Endodermal cell (in vitro differentiated cells): ENCODE data around the gene ZFYVE21. TPM values are rescaled to one million over a fixed set of nuclear protein-coding genes. Genes with fewer than 3 reads are reported as not detected.
A peak's percentile ranks its signal among the peaks of the same experiment; 100 is the strongest.

ENCODE experiments used
- DNase-seq: peaks from one replicate; pipeline ENCODE4 v3.0.0-alpha.2; 2017
- H3K27ac ChIP-seq: 2 replicates; pipeline ENCODE4 v1.5.1; 2013; ENCODE audit warnings: mild to moderate bottlenecking, low read depth, low read length, moderate library complexity
- H3K27me3 ChIP-seq: 2 replicates; pipeline ENCODE4 v1.6.1; 2013; ENCODE audit warnings: mild to moderate bottlenecking, low read length, moderate library complexity; ENCODE audit not compliant: insufficient read depth, control insufficient read depth, poor library complexity, severe bottlenecking
- H3K36me3 ChIP-seq: 2 replicates; pipeline ENCODE4 v1.7.0; 2013; ENCODE audit warnings: mild to moderate bottlenecking, low read length, moderate library complexity; ENCODE audit not compliant: control insufficient read depth, insufficient read depth
- H3K4me1 ChIP-seq: one replicate; pipeline ENCODE4 v1.7.0; 2013; ENCODE audit warnings: low read length; ENCODE audit not compliant: control insufficient read depth, insufficient read depth
- H3K4me3 ChIP-seq: 2 replicates; pipeline ENCODE4 v1.5.1; 2013; ENCODE audit warnings: mild to moderate bottlenecking, low read length, moderate library complexity
- H3K9ac ChIP-seq: 2 replicates; pipeline ENCODE4 v1.6.1; 2013; ENCODE audit warnings: mild to moderate bottlenecking, low read length, moderate library complexity; ENCODE audit not compliant: poor library complexity, severe bottlenecking; ENCODE audit errors: extremely low read depth
- H3K9me3 ChIP-seq: 2 replicates; pipeline ENCODE4 v1.6.1; 2013; ENCODE audit warnings: mild to moderate bottlenecking, low read length, moderate library complexity; ENCODE audit not compliant: control insufficient read depth
- H3K27ac Mint-ChIP-seq: 2 replicates; pipeline ENCODE4 v1.8.0; 2020; ENCODE audit warnings: mixed read lengths
- H3K27me3 Mint-ChIP-seq: 2 replicates; pipeline ENCODE4 v1.8.0; 2021; ENCODE audit warnings: mild to moderate bottlenecking, mixed read lengths; ENCODE audit not compliant: insufficient read depth
- H3K36me3 Mint-ChIP-seq: 2 replicates; pipeline ENCODE4 v1.8.0; 2020; ENCODE audit warnings: low read depth, mixed read lengths
- H3K4me1 Mint-ChIP-seq: 2 replicates; pipeline ENCODE4 v1.8.0; 2020; ENCODE audit warnings: mixed read lengths
- H3K4me3 Mint-ChIP-seq: 2 replicates; pipeline ENCODE4 v1.8.0; 2020; ENCODE audit warnings: mild to moderate bottlenecking, moderate library complexity, mixed read lengths
- H3K9me3 Mint-ChIP-seq: 2 replicates; pipeline ENCODE4 v1.8.0; 2020; ENCODE audit warnings: mild to moderate bottlenecking, mixed read lengths
- CTCF ChIP-seq: fragments of 200-600 bp; sonication (generic); conservative IDR thresholded peaks from 2 replicates; pipeline ENCODE4 v1.5.0; 2021; ENCODE audit warnings: antibody characterized with exemption, mild to moderate bottlenecking
- WGBS, 2 experiments: methylation state at CpG; one replicate each; pipeline versions ENCODE4 v1.1.5 to v1.1.7; 2013; ENCODE audit warnings: missing lambda C conversion rate in 2 of 2, mixed read lengths in 1 of 2; ENCODE audit not compliant: insufficient coverage in 1 of 2, insufficient read length in 1 of 2; 5-methylcytosine and 5-hydroxymethylcytosine counted together
- total RNA-seq, 2 donors: library from RNA; stranded (reverse); fragmentation: NEBNext Ultra II Directional in 1 of 2; extraction: Animal tissue kit (Norgen Biotek cat#: 25700) in 1 of 2; gene quantifications; 2 replicates in 1 of 2; 3 replicates in 1 of 2; pipeline ENCODE4 v1.2.1, GENCODE V29; 2021

ZFYVE21 gene
- total RNA-seq, 2 donors from 2014 or later = 42.5 to 55.6 TPM

- Mint-ChIP-seq H3K9me3 (no peaks in the 10 kb centered on the region), H3K27ac (peak overlapping the region; percentile 64), H3K4me1 (no peaks in the 10 kb centered on the region), H3K36me3 (peaks cover 43% of the 10 kb centered on the region), H3K4me3 (no peak overlapping the region), H3K27me3 (no peaks in the 10 kb centered on the region)
- H3K9me3 ChIP-seq = no peaks in the 10 kb centered on the region
- no peaks in the 10 kb centered on the region for H3K4me1 ChIP-seq
- H3K9ac ChIP-seq = no peak overlapping the region
- TF ChIP-seq CTCF = no peak
- H3K27me3 ChIP-seq = no peaks in the 10 kb centered on the region
- peak overlapping the region; percentile 83 for H3K27ac ChIP-seq
- WGBS, 2 experiments = 92 to 93% methylated on average over 14 to 22 of the region's 22 CpGs
- peaks cover 34% of the 10 kb centered on the region for H3K36me3 ChIP-seq
- DNase-seq = no peak
- H3K4me3 ChIP-seq = no peak overlapping the region
Measured at GRCh38 chr14:103735815-103736545, 20.4 kb downstream of the ZFYVE21 start.

- Histone ChIP-seq H3K27ac (peak overlapping the region; percentile 83), H3K4me1 (no peaks in the 10 kb centered on the region), H3K36me3 (peaks cover 31% of the 10 kb centered on the region), H3K27me3 (no peaks in the 10 kb centered on the region), H3K9ac (no peak overlapping the region), H3K4me3 (no peak overlapping the region), H3K9me3 (no peaks in the 10 kb centered on the region)
- Mint-ChIP-seq H3K36me3 (peaks cover 48% of the 10 kb centered on the region), H3K27ac (no peak overlapping the region), H3K27me3 (no peaks in the 10 kb centered on the region), H3K4me3 (no peak overlapping the region), H3K4me1 (no peaks in the 10 kb centered on the region), H3K9me3 (no peaks in the 10 kb centered on the region)
- TF ChIP-seq CTCF = no peak
- 90 to 93% methylated on average over 6 to 10 of the region's 10 CpGs for WGBS, 2 experiments
- DNase-seq = no peak
Measured at GRCh38 chr14:103736546-103737431, 21.2 kb downstream of the ZFYVE21 start.

GRCh38 chr14:103737432-103738045, 21.9 kb downstream of the ZFYVE21 start:
- no peak overlapping the region for H3K27ac ChIP-seq
- H3K4me1 Mint-ChIP-seq = no peaks in the 10 kb centered on the region
- no peaks in the 10 kb centered on the region for H3K9me3 ChIP-seq
- no peak overlapping the region for H3K4me3 Mint-ChIP-seq
- peaks cover 48% of the 10 kb centered on the region for H3K36me3 Mint-ChIP-seq
- no peak for DNase-seq
- H3K27me3 ChIP-seq = no peaks in the 10 kb centered on the region
- no peak overlapping the region for H3K4me3 ChIP-seq
- WGBS, 2 experiments = 94 to 95% methylated on average over 15 to 16 of the region's 16 CpGs
- no peaks in the 10 kb centered on the region for H3K27me3 Mint-ChIP-seq
- H3K27ac Mint-ChIP-seq = no peak overlapping the region
- no peak overlapping the region for H3K9ac ChIP-seq
- no peaks in the 10 kb centered on the region for H3K9me3 Mint-ChIP-seq
- no peaks in the 10 kb centered on the region for H3K4me1 ChIP-seq
- no peak for TF ChIP-seq CTCF
- peaks cover 28% of the 10 kb centered on the region for H3K36me3 ChIP-seq
